ENCODE results near the gene TEPSIN.
A peak's percentile ranks its signal among the peaks of the same experiment; 100 is the strongest.

The TEPSIN gene

DNA sequence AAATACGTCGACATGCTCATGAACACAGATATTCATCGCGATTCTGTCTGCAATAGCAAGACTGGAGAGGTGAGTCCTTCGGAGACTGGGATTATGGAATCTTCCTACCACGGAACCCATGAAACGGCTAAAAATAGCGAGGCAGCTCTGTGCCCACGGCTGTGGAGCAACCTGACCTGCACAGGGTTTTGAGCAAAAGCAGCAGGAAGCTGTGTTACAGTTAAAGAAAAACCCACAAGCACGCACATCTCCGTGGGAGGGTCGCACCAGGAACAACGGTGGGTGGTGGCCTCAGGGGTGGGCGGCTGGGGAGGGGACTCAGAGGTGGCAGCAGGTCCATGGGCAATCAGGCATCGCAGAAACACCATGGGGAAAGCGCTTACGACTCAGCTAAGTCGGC, 31.4 kb upstream of the TEPSIN start:
- no peak for DNase-seq (ENCODE audit: low read depth)

DNA sequence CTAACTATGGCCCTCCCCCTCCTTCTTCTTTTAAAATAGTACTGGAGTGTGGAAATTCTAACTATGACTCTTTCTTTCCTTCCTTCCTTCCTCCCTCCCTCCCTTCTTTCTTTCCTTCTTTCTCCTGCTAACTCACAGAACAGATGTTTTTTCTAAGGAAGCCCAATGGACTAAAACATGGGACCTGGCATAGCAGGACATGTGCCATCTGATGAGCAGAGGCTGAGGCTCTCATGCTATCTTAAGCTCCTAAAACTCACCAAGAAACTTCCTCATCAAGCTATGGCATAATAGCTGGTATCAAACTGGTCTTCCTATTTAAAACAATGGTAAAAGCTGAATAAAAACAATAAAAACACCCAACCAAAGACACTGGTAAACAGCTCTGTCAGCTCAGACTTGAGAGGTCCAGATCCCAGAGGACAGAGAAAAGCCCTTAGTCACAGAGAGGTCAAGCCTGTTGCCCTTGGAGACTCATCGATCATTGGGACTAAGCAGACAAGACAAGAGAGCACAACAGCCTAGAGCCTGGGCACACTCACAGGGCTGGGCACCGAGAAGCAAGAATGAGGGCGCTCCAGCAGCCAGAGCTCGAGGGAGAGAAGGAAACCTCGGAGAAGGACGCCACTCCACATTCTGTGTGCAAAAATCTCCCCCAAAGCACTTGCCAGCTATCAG, 28.7 kb upstream of the TEPSIN start:
- no peak for DNase-seq (ENCODE audit: low read depth)

DNA sequence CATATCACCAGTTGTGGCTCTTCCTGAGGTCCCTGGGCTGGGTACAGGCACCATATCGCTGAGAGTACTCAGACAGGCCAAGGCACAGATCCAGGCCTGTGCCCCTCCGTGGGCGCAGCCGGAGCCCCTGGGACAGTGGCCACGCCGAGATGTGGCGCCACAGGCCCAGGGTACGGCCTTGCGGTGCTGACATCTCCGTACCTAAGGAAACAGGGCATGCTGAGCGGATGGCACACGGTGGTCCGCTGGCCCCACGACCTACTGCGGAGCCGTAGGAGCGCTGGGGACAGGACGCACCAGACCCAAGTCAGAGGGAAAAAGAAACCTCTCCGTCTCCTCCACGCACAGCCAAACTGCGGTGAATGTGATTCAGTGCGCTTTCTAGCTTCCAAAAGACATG, 26.7 kb upstream of the TEPSIN start:
- DNase-seq (ENCODE audit: low read depth) = no peak

DNA sequence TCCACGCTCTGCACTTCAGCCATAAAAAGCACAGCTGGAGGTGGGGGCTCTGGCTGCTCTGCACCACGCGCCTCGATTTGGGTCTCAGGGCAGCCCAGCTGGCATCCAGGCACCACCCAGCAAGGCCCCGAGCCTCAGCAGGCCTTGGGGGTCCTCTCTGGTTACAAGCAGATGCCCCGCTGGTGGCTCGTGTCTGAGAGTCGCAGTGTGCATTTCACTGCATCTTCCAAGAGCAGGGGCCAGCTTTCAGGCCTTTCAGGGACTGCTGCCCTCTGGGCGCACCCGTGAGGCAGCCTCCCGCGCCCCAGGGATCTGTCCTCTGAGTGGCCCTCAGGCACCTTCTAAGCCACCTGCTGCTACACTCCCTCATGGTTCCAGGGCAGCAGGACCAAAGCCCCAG, 25.8 kb upstream of the TEPSIN start:
- no peak for DNase-seq (ENCODE audit: low read depth)

DNA sequence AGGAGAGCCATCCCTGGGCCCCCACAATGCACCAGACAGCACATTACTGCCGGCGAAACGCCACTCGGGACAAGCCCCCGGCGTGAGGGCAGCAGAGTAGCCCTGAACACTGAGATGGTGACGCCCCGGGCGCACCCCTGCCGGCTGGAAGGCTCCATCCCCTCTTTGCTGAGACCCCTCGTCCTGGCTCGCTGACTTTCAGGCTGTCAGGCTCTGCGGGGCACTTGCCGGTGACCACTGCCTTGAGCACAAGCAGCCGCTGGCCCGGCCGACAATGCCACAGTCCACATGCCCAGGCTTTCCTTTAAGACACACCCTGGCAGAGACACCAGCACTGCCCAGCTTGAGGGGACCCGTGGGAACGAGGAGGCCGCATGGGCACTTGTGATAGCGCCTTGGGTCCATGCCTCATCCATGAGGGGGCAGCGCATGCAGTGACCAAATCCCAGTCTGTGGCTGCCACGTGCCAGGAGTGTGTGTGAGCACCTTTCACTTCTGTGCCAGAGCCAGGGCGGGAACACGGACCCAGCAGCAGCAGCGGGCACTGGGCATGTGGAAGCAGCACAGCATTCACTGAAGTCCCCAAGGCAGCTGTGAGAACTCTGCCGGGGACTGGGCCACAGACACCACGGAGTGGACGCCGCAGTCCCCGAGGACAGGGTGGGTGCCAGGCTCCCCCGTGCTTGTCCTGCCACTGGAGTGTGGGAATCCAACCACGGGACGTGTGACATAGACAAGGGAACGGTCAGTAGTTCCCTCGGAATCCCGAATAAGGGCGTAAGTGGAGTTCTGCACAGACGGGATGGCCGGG, 24.7 kb upstream of the TEPSIN start:
- DNase-seq (ENCODE audit: low read depth) = no peak

DNA sequence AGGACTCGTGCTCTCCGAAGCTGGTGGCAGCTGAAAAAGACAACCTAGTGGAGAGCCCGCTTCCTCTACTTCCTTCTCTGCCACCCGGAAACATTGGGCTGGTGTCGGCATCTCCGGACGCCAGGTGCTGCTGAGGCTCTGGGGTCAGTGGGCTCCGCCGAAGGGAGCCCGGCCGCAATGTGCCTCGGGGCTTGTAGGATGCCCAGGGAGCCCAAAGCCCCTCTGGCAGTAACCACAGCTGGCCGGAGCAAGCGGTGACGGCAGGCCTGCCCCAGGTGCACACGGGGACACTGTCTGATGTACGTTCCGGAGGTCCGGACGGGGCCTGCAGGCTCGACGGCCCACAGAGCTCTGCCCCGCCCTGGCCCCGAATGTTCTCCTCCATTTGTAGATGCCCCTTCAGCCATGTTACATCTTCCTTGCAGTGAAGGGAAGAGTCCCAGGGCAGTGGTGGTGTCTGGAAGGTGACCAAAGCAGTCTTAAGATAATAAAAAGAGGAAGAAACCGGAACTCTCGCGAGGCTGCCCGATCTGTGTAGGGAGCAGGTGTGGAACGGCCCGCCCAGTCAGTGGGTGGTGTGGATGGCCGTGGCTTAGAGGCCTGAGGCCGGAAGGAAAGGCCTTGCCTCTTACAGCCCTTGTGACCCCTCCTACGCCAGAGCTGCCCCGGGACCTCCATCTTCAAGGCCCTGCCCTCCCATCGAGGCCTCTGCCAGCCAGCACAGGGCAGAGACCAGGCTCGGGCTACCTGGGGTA, 22.9 kb upstream of the TEPSIN start:
- no peak for DNase-seq (ENCODE audit: low read depth)

DNA sequence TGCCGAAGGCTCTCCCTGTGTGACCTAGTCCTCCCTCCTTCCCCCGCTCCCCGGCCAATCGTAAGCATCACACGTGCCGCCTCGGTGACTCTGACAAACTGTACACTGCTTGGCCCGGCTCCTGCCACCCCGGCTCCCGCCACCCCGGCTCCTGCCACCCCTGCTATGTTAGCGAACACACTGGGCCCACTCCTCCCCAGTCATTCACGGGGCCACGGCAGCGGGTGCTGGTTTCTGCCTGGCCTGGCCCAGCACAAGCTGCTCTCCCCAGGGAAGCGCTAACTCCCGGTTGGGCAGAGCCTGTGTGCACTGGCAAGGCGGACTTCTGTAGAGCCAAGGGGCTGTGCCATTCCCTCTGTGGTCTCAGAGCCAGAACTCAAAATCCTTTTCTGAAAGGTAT, 22.2 kb upstream of the TEPSIN start:
- no peak for DNase-seq (ENCODE audit: low read depth)

DNA sequence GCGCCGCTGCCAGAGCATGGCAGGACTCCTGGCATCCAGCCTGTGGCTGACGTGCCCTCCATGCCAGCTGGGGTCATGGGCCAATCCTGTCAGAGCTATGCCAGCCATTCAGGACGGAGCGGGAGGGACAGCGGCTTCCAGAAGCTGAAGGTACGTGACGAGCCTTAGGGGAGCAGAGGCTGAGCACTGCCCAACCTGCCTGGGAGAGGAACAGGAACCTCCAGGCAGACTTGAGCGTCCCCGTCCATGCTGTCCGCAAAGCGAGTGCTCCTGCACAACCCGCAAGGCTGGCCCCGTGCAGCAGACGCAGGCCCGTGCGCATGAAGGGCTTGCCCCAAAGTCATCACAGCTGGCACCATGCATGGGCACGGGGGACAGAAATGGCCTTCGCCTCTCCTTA, 21.8 kb upstream of the TEPSIN start:
- DNase-seq (ENCODE audit: low read depth) = no peak

DNA sequence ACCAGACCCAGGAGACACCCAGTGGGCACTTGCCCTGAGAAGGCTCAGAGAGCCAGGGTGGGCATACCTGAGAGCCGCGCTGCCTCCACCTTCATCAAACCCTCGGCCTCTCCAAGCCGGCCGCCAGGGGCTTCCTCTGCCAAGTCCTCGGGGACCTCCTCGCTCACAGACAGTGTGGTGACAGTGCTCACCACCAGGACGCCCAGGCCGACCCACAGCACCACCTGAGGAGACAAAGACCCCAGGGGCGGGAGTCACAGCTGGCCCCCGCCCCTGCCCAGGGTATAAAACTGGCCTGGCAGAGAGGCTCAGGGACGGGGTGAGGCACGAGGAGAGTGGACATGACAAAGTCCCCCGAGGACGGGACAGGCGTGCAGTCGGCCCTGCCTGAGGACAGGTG, 21.3 kb upstream of the TEPSIN start:
- DNase-seq (ENCODE audit: low read depth) = no peak

DNA sequence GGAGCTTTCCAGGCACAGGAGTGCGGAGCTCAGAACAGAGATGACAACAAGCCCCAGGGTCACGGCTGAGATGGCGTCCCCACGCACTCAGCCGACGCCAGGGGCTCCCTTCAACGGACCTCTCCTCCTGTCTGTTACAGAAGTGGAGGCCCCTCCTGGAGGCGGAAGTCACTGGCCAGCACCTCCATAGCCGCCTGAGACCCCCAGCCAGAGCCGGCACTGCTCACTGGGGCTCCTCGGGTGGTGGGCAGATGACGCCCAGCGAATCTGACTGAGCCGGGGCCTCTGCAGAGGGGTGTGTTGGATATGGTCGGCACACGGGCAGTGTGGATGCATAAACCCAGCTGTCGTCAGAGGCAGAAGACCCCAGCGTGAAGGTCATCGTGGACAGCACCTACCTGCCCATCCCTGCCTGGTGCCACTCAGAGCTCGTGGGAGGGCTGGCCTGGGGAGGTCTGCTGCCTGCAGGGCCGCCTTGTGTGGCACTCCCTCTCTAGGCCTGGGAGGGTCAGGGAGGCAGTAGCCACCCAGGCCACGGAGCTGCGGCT, 20.3 kb upstream of the TEPSIN start:
- DNase-seq (ENCODE audit: low read depth) = no peak

DNA sequence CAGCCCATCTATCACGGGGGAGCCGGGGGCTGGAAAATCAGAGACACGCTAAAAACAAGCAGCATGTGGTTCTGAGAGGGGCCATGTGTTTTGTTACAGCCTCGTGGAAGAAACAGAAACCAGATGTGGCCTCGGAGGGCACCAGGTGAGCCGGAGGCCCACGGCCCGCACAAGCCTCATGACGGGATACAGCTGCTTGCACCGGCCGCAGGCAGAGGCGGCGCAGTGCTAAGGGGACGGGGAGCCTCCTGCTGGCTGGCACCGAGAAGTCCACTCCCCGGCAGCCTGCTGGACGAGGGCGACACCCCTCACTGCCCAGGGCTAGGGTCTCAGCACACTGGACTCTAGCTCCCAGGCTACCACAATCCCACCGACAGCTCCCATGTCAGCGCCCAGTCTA, 19.4 kb upstream of the TEPSIN start:
- DNase-seq (ENCODE audit: low read depth) = no peak

DNA sequence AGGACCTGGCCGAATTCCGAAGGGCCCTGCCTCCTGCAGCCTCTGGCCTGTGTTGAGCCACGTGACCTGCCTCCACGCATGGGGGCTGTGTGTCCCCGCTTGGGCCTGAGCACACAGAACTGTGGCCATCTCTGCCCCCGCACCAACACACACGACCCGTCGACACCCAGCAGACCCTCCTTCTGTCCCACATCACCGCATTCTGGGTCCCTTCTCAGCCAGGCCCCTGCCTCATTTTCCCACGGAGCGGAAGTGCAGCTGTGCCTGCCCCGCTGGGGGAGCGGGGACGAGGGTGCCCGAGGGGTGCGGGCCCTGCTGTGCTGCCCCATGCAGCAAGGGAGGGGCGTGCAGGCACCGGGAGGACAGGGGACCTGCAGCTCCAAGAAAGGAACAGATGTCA, 18.7 kb upstream of the TEPSIN start:
- no peak for DNase-seq (ENCODE audit: low read depth)

DNA sequence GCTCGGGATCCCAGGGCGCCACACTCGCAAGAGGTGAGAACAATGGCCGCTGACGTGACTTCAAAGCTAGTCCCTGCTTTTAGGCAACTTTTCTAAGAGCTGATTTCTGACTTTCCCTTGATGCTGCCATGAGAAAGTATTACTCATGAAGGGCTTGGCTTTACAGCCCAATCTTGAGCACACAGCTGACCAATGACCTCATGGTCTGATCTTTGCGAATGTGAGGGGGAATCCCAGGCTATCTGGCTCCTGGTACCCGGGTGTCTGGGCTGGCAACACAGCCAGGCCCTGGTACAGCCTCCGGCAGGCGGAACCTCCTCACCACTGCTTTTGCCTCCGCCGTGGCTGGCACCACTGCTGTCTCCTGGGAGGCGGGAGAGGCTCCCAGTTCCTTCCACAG, 17.8 kb upstream of the TEPSIN start:
- no peak for DNase-seq (ENCODE audit: low read depth)

DNA sequence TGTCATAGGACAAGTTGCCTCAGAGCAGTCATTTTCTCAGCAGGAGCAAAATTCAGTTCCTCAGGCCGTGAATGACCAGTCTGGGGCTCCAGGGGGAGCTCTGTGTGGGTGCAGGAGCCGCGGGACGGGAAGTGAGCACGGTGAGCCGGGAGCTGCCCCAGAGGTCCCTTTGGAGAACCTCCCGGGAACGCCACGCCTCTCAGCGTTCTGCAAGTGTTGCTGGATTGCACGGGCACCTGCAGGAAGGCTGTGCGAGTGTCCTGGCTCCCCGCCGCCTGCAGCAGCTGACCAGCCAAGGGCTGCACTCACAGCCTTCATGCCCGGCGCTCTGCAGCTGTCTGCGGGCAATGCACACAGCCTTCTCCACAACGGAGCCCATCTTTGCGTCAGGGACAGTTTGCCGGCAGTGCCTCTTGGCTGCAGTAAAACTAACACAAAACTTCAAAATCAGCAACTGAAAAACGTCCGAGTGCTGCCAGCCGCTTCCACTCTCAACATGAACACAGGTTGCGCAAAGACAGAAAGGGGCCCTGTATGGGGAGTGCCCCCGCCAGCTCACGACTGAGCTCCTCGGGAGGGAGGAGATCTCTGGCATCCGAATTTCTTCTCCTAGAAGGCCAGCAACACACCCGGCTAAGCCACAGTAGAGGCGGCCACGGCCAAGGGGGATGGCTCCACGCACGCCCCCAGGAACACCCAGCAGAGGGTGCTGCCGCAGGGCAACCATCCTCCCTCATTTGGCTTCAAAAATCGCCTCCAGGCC, 16.3 kb upstream of the TEPSIN start:
- no peak for DNase-seq (ENCODE audit: low read depth)

DNA sequence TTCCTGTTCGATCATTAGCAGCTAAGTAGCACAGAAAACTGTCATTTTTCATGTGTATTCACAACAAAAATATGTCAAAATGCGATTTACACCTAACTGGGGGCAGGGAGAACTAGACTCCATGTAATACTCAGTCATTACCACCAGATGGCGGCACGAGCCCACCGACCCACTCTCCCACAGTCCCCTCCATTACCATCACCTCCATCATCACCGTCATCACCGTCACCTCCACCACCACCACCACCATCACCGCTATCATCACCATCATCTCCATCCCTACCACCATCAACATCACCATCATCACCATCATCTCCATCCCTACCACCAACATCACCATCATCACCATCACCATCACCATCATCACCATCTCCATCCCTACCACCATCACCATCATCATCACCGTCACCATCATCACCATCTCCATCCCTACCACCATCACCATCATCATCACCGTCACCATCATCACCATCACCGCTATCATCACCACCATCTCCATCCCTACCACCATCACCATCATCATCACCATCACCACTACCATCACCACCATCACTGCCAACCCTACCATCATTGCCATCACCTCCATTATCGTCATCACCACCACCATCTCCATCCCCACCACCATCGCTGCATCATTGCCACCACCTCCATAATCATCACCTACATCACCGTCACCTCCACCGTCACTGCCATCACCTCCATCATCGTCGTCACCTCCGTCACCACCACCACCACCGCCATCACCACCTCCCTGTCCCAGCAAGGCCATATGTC, 14.7 kb upstream of the TEPSIN start:
- DNase-seq (ENCODE audit: low read depth) = peak; percentile 21

DNA sequence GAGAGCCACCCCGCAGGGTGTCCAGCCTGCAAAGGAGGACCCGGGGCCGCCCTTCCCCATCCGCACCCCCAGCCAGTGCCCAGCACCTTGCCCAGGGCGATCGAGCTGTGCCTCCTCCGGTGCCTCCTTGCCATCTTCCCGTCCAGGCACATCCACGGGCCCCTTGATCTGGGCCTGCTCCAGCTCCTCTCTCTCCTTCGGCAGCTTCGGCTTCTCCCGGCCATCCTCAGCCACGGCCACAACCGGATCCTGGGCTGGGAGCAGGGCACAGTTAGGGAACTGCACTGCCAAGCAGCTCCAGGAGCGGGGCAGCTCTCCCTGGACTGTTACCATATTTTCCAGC, 14.1 kb upstream of the TEPSIN start:
- DNase-seq (ENCODE audit: low read depth) = no peak

DNA sequence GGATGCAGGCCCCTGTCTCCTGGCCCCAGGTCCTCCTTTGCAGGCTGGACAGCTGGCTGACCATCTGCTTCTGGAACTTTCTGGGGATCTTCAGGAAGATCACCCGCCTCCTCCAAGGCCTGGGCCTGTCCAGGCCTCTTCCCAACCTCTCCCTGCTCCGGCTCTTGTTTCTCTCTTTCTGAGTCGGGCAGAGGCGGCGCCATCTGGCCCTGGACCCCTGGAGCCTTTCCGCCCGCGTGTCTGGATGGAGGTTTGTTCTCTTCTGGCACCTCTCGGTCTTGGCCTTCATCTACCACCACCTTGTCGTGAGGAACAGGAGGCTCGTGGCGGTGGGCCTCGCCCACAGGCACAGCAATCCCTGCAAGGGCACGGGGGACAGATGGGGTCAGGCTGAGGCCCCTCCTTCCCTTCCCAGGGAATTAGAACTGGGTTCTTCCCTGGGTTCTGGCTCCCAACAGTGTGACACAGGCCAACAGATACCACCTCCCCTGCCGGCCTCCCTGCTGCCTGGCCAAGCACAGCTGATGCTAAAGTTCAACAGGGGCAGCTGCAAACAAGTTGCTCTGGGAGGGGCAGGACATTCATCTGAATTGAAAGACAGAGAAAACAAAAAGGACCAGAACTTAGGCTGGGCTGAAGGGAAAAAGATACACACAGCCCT, 13.6 kb upstream of the TEPSIN start:
- no peak for DNase-seq (ENCODE audit: low read depth)

DNA sequence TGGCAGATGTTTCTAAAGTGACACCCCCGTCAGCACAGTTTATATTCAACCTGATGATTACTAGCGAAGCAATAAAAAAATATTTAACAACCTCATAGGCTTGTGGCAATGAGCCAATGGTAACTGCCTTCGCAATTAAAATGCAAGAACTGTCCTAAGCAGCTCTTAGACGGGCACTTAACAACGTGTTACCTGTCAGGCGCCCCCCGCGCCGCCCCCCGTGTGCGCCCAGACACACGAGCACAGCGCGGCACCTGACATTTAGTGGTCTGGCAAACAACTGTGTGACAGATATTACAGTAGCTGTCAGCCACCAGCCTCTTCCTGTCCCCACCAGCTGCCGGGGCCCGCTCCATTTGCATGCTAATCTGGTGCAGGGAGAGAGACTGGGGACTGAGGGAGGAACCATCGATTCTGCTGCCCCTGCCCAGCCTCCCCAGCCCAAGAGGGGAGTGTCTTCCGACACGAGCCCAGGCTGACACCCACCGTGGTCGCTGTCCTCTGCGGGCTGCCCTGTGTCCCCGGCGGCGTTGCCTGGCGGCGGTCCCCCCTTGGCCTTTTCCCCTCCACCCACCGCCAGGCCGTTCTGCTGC, 12.9 kb upstream of the TEPSIN start:
- DNase-seq (ENCODE audit: low read depth) = no peak

DNA sequence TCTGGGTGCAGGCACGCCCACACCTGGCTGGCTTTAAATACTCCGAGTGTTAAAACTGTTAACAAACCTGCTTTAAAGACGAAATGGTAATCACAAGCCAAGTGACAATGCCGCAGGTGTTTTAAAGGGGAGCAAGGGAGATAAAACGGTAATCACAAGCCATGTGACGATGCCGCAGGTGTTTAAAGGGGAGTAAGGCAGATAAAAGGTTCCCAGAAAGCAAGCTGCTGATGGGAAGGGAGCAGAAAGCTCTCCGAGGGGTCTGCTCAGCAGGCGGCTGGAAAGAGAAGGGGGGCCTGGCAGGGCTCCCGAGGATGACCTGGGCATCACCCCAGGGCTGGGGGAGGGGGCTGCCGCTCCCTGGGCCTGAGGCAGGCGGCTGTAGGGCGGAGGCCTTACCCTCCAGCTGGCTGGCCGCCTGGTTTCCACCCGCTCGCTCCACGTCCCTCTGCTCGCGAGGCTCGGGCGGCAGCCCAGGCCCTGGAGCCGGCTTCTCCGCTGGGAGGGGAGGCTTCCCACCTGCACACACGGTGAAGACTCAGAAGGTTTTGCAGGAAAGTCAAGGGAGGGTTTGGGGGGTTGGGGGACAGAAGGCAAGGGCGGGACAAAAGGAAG, 12.3 kb upstream of the TEPSIN start:
- no peak for DNase-seq (ENCODE audit: low read depth)

All from stimulated activated CD8-positive, alpha-beta memory T cell treated with anti-CD3 and anti-CD28 coated beads, Interleukin-15, amount 100 ng/mL, for 24 hours (primary cell).